ENCODE measurements around the gene CACNA2D2.
"Not testable (repeated sequence)": the region's sequence is repeated elsewhere in the genome, so short reads cannot be mapped to it uniquely, and the experiment has no call there.

The CACNA2D2 gene

DNA sequence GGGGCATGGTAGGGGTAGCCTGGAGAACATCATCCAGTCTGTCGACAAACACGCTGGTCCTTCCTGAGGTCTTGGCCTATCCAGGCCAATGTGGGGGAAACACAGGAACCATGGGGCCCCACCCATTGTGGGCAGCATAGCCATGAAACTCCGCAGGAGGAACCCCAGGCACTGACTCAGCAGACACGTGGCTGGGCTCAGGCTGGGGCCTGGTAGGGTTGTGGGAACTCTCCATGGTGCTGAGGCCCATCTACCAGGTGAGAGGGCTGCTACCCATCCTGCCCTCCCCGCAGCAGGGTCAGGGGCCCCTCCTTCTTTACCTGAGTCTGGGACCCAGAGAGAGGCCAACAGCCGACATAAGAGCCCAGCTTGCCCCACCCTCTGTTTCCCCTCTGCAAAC is 22.6 kb upstream of the CACNA2D2 start:
- peak; percentile 65 for DNase-seq

- no peak for DNase-seq
Observed at GRCh38 chr3:50525191-50525910, 21.9 kb upstream of the CACNA2D2 start.

GRCh38 chr3:50524746-50525145 is 21.3 kb upstream of the CACNA2D2 start:
- DNase-seq = no peak

DNA sequence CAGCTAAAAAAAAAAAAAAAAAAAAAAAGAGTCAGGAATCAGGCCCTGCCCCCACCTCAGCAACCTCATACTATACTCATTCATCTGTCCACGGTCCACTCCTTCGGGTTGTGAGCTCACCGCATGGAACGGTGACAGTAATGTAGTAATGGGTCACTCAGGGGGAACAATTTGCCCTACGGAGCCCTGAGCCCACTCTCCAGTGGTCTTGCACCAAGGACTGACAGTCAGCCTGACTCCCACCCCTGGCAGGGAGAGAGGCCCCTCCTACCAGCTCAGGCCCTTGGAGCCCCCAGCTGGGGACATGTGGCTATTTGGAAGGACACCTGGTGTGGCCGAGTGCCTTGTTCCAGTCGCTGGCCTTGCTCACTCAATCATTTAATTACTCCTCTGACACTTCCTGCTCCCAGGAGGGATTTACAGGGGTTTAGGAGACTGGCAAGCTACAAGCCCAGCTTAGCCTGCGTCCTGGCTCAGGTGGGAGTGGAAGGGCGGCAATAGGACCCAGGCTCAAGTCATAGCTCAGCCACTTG is 19.9 kb upstream of the CACNA2D2 start:
- DNase-seq = no peak

DNA sequence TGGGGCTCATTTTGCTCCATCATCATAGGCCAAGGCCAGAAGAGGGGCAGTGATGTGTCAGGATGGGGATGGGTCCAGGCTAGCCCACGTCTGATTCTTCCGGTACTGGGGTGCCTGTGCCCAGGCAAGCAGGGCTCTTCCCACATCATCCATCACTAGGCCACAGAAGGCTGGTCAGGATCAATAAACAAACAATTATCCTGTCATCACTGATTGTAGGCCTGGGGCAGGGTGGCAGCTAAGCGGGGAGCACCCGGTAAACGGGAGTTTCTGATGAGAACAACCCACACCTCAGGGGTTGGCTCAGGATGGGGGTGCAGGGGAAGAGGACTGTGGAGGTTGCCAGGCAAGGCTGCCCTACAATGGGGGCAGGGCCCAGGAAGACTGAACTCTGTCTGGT is 18.1 kb upstream of the CACNA2D2 start:
- DNase-seq = no peak

GRCh38 chr3:50520849-50521248 is 17.4 kb upstream of the CACNA2D2 start:
- no peak for DNase-seq

DNA sequence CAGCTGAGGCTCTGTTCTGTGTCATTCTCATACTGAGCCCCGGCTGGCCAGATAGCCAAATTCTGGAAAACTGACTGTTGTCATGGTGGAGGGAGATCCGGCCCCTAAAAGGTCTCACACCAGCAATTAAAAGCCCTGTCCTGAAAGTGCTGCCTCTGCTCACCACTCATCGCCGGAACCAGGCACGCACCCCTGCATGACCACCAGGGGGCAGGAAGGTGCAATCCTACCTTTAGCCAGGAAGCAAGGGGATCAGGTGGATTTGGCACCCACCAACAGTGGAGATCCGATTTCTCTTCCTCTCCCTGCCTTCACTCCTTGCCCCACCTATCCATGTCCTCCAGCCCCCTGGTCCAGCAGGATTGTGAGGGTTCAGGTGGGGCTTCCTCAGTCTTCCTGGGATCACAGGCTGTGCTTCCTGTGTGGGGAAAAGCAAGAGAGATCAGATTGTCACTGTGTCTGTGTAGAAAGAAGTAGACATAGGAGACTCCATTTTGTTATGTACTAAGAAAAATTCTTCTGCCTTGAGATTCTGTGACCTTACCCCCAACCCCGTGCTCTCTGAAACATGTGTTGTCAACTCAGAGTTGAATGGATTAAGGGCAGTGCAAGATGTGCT is 16.1 kb upstream of the CACNA2D2 start:
- peak; percentile 66 for DNase-seq

- no peak for DNase-seq
Observed at GRCh38 chr3:50518436-50518835, 15.0 kb upstream of the CACNA2D2 start.

- no peak for DNase-seq
Observed at GRCh38 chr3:50517721-50518206, 14.3 kb upstream of the CACNA2D2 start.

DNA sequence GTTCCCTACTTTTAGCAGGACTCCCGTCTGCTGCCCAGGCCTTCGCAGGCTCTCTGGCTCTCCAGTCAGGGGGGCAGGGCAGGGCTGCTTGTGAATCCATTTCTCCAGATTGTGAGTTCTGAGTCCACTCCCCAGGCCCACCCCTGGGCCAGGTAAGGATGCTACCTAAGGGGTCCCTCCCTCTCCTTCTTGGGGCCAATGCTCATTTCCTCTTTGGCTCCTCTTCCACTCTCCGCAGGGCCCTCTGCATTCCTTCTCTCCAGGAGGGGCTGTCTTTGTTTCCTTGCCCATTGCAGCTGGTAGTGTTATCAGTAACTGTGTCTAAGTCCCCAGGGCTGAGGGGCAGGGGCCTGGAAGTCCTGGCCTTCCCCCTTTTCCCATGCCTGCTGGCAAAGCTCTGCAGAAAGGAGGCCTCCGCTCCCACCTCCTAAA is 13.0 kb upstream of the CACNA2D2 start:
- peak; percentile 35 for DNase-seq

DNA sequence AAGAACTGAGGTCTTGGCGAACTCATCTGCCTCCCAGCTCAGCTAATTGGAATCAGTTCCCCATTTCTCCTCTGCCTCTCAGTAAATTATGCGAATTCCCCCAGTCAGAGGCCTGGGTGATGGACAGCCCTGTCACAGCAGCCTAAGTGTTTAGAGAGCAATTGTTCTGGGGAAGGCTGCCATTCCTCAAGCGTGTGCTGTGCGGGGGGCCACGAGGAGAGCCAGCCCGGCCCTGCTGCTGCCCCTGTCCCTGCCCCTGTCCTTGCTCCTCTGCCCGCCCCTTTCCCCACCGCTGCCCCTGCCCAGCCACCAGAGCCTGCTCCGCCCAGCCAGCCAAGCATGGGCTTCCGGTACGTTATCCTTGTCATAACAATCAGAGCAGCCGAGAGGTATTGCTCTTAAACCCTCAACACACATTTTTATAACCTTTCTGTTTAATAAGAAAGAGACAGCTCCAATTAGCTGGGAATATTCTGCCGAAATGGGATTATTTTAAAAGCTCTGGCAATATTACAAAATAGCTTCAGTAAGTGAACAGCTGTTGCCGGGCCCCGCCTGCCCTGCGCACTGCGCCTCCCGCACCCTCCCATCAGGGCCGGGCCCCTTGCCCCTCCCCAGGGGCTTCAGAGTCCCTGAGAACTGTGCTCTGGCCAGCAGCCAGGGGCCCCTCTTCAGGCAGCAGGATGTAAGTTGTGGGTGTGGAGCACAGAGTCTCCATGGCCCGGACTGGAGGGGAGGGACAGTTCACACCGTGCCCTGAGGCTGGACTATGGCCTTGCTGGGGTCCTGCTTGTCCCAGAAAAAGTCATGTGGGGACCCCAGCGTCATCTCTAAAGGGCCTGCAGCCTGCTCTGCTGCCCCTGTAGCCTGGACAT is 12.4 kb upstream of the CACNA2D2 start:
- peak; percentile 72 for DNase-seq

DNA sequence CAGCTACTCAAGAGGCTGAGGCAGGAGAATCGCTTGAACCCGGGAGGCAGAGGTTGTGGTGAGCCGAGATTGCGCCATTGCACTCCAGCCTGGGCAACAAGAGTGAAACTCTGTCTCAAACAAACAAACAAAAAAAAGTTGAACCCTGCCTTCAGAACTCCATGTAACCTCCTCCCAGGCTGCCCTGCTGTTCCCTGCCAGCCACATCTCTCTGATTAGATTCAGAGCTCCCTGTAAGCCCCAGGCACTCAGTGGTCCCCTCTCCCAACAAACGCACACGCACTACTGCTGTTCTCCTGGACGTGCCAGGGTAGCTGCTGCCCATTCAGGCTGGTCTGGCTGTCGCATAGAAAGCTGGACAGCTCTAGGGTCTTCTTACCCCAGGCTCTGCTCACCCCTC is 9.5 kb upstream of the CACNA2D2 start:
- DNase-seq = not testable (repeated sequence)

DNA sequence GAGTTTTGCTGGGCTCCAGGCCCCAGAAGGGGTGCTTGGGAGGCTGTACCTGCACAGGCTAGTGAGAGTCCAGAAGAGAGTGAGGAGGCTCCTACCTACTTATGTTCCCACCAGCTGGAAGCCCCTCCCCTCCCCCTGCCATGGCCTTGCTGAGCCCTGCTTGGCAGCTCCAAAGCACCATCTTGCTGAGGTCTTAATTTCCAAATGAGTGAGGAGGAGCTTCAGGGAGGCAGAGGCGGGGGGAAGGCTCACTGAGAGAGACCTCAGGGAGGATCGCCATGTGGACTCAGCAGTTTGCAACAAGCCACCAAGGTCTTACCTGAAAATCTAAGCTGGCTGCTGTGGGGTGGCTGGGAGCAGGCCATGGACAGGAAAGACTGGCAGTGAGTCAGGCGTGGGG is 8.7 kb upstream of the CACNA2D2 start:
- DNase-seq = no peak

GRCh38 chr3:50510325-50510724 is 6.9 kb upstream of the CACNA2D2 start:
- no peak for DNase-seq

DNA sequence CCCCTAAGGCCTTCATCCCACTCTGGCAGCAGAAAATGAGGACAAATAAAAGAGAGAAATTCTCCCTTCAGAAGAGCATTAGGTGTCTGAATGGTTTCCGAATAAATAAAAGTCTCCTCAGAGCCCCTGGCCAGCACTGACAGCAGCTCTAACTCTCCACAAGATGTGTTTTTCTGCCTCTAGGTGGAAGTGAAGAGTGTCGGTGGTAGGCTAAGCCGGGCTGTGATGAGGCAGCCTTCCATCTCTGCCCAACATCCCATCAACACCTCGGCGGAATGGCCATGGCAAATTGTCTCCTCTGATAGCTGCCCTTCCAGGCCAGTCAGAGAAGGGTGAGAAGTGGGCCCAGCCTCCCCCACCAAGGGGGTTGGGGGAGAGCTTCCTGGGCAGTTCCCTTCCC is 6.3 kb upstream of the CACNA2D2 start:
- no peak for DNase-seq

DNA sequence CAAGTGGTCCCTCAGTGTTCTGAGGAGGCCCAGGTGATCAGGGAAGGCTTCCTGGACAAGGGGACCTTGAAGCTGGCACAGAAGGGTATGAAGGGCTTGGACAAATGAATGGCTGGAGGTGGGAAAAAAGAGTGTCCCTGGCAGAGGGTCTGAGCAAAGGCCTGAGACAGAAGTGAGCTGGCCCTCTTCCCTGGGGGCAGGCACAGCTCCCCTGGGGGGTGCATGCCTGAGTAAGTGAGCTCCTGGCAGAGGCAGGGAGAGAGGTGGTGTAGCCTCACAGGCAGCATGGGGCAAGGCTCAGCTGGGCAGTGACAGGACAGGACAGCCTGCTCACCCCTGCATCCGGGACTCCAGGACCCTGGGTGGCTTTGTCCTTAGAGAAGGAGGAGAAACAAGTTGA is 5.4 kb upstream of the CACNA2D2 start:
- DNase-seq = no peak

DNA sequence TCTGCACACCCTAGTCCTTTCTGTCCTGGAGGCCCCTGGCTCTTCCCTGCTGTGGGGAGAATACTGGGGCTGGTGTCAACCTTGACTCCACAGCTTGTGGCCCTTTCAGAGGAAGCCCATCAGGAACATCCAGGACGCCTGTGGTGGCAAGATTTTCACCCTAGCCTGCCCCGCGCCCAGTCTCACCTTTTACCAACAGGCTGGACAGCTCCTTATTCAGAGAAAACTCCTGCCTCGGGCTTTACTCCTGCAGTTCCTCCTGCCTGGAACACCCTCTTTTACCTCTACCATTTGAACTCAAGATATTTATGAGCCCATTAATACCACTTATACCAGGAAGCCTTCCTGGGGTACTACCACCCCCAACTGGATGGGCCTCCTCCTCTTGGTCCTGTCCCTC is 2.7 kb upstream of the CACNA2D2 start:
- DNase-seq = no peak

- DNase-seq = no peak
Observed at GRCh38 chr3:50504681-50505080, 1.2 kb upstream of the CACNA2D2 start.

DNA sequence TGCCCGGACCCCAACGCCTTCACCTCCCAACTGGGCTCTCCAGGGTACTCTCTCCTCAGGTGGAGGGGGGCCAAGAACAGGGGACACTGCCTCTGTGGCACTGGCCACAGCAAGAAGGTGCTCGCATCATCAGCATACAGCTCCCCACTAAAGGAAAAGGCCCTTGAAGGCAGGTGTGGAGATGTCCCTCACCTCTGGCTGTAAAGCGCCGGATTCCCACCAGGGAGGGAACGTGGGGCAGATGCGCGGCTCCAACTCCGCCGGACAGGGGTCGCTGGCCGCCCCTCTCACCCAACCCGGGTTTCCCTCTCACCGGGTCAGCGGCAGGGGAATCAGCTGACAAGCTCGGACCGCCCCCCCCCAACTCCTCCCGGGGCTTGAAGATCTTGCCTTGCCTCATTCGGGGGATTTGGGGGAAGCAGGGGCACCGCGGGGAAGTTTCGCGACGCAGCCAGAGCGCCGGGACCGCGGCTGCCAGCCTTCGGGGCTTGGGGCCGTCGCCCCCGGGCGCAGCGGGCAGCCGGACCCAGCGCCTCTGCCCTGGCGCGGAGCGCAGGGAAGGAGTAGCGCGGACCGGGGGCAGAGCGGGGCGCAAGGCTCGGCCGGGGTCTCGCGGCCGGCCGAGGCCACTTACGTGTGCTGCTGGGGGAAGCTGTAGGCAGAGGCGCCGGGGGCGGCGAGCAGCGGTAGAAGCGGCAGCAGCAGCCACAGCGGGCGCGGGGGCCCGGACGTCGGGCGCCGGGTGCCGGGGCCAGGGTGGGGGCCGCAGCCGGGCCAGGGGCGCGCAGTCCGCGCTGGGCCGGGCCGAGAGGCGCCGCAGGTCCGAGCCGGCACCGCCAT is 630 bp downstream of the CACNA2D2 start:
- DNase-seq = peak; percentile 49

DNA sequence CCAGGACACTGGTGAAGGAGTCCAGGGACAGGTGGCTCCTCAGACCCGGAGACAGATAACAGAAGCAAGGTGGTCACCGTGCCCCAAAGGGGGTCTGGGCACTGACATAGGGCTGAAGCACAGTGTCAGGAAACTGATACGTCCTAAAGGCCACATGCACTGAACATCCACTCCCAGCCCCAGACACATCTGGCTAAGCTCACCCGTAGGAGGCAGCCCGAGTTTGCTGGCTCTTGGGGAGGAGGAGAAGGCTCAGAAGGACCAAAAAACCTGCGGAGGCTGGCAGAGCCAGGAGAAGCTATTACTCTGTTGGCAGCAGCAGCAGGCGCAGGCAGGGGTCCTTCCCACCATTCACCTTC is 1.2 kb downstream of the CACNA2D2 start:
- no peak for DNase-seq

- DNase-seq = no peak
Observed at GRCh38 chr3:50495609-50496423, 7.6 kb downstream of the CACNA2D2 start.

GRCh38 chr3:50494126-50494525 is 9.3 kb downstream of the CACNA2D2 start:
- DNase-seq = no peak

Measured in femur (tissue), 1 donor.